GM18951 (cell line): ENCODE measurements around the gene MICAL3.
A peak's percentile ranks its signal among the peaks of the same experiment; 100 is the strongest.

Experiments
- POLR2A ChIP-seq: IDR thresholded peaks from 4 replicates; pipeline ENCODE4 v1.6.1; 2011; ENCODE audit warnings: mild to moderate bottlenecking; ENCODE audit not compliant: insufficient read length, insufficient read depth; ENCODE audit errors: extremely low read depth
- in situ Hi-C: fragments of 300-500 bp; cut with MboI; formaldehyde crosslinking; loops from one replicate; pipeline ENCODE4 v1.12.0; 2022; ENCODE audit warnings: low sequenced_read_pairs, mixed read lengths, inconsistent platforms; ENCODE audit not compliant: unreplicated experiment

Gene MICAL3

DNA sequence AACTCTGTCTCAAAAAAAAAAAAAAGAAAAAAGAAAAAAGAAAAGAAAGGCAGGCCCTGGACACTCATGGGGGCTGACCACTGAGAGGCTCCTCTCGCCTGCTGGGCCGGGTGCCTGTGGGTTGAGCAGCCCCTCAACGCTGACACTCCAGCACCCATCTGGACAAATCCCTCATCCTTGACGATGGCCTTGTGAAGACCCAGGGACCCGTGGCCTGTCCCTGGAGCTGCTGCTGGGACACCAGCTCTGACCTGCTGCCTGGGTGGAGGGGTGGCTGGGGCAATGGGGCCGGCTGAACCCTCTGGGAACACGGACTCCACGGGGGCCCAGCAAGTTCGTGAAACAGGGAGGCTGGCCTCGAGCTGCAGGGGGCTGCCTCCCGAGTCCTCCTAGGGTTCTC is 239.6 kb downstream of the MICAL3 start:
- in situ Hi-C loops, result no loop called here
- no peak for TF ChIP-seq POLR2A

DNA sequence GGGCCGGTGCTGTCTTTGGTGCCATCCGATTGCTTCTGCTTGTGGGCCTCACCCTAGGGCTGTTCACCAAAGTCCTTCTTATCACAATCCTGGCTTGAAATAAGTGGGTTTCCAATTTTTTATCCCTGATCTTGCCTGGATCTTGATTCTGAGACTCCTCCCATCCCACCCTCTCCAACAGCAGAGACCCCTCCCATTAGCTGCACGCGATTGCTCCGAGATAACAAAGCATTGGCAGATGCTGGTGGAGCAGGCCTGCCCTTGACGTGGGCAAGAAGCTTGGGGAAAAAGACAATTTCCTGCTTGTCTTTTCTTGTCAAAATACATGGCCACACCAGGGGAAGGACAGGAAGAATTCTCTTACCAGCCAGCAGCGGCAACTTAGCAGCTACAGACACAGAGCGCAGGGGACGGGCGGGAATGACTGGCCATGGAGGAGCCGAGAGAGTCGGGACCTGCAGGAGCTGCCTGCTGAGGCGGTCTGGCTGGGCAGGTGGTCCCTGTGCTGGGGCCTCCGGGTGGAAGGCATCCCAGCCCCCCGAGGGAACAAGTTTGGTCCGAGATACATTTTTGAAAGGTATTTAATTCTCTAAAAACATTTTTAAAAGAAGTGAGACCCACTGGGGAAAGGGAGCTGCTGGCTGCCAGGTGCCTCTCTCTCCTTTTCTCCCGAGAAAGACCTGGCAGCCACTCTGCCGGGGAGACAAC is 240.4 kb downstream of the MICAL3 start:
- in situ Hi-C loops, result no loop called here
- no peak for TF ChIP-seq POLR2A

DNA sequence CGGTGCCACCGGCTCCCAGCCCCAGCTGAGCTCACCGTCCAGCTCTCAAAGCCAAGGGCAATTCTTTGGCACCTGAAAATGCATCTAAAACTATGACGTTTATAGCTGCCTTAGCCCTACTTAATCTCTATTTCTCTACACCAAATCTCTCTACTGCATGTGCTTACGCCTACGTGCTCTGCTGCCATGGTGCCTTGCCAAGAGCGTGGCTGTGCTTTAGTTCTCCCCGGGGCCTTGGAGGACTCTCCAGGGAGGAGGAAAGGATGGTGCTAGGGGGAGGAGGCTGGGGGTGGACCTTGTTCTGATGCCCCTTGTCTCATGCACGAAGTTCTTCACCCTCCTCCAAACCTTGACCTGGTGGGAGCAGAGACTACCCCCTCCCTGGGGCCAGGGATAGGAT is 241.0 kb downstream of the MICAL3 start:
- TF ChIP-seq POLR2A, result no peak
- in situ Hi-C loops, result no loop called here

DNA sequence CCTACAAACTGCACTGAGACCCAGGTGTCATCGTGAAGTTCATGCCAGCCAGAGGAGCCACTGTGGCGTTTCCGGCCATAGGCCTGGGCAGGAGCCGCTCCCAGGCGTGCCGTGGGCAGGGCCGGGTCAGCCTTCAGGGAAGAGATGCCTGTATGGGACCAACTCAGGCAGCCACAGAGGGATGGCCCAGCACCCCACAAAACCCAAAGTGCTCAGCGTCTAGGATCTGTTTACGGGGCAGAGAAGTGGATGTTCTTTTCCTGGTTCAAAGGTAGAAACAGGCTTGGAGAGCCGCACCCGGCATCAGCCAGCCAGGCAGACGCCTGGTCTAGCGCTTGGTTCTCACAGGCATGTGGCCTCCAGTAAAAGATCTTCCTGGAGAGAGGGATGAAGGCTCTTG is 241.7 kb downstream of the MICAL3 start:
- in situ Hi-C loops, result no loop called here
- no peak for TF ChIP-seq POLR2A

DNA sequence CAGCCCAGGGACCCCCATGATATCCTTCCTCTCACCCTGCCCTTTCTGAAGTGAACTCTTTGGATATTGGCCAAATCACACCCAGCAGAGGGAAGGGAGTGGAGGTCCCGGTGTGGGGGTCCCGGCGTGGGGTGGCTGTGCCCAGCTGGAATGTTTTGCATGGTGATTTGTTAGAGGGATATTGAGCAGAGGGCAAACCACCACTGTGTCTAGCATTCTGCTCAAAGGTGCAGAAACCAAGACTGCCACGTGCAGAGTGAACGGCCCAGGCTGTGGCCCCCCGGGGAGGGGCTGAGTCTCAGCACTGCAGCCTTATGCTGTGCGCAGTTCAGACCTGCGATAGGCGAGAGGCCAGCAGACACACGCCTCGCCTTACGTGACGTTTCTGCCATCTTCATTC is 242.2 kb downstream of the MICAL3 start:
- in situ Hi-C loops, result no loop called here
- TF ChIP-seq POLR2A, result no peak

DNA sequence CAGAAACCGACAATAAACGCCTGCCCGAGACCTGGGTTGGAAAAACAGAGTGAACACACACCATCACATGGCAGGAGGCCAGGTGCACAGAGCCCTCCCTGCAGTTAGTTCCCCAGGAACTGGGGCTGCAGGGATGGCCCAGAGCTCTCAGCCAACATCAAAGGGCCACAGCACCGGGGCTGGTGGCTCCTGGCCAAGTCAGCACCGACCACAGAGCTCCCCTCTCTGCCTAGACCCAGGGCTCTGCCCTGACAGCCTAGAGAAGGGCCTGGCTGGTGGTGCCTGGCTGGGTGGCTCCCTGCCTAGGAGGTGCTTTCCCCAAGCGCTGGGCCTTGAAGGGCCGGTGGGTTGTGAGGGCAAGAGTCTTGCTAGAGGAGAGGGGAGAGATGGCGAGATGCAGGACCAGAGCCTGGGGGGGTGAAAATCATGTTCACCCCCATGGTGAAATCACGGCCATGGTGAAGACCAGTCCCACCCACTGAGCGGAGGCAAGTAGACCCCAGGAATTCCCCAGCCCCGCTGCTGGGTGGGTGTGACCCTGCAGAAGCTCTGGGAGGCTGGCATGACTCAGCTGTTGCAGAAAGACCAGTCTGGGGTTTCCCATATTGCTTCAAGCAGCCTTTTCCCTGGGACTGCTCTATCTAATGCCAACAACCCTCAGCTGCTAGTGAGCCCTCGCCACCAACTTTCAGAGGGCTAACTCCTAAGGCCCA is 242.9 kb downstream of the MICAL3 start:
- peak; percentile 37 for TF ChIP-seq POLR2A
- in situ Hi-C loops, result no loop called here

DNA sequence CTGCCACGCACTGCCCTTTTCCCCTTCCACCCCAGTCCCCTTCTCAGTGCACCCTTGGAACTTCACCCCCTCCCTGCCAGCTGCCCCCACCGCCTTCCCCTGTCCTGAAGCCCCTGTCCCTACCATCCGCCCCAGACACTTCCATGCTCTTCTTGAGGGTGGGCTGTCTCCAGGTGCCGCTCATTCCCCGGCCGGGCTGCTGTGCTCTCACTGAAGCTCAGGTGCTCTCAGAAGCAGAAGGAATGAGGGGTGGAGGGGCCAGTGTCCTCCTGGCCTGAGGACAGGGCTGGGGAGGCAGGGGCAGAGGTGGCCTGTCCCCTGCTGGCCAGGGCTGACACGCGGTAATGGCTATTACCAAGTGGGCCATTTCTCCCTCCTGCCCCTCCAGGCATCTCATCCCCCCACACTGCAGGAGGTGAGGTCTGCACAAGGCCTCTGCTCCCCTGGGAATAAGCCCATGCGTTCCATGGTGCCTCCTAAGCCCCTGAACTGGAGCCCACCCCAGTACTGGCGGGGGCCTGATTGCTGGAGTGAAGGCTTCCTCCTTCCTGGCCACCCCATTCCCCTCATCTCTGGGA is 243.5 kb downstream of the MICAL3 start:
- in situ Hi-C loops, result no loop called here
- no peak for TF ChIP-seq POLR2A

DNA sequence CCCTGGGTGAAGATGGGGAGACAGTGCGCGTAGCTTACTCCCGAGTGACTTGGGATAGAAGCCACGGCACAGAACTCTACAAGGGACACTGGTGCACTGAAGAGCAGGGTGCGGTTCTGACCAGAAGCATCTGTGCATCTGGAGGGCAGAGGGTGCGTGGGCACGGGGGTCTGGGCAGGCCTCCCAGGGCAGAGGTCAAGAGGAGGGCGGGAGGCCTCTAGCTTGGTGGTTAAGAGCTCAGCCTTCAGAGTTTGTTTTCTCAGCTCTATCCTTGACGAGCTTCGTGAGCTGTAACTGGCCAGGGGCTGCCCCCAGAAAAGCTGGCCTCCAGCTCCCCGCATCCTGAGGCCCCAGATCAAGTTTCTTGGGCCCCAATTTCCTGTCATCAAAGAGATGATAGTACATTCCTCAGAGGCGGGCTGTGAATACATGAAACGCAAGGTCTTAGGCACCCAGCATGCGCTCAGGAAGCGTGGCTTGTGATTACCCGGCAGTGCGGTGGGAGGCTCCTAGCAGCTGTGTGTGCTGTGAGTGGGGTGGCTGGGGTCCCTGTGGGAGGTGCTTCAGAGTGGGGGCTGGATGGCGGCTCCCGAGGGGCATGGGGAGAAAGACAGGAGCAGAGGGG is 244.1 kb downstream of the MICAL3 start:
- in situ Hi-C loops, result no loop called here
- TF ChIP-seq POLR2A, result no peak

DNA sequence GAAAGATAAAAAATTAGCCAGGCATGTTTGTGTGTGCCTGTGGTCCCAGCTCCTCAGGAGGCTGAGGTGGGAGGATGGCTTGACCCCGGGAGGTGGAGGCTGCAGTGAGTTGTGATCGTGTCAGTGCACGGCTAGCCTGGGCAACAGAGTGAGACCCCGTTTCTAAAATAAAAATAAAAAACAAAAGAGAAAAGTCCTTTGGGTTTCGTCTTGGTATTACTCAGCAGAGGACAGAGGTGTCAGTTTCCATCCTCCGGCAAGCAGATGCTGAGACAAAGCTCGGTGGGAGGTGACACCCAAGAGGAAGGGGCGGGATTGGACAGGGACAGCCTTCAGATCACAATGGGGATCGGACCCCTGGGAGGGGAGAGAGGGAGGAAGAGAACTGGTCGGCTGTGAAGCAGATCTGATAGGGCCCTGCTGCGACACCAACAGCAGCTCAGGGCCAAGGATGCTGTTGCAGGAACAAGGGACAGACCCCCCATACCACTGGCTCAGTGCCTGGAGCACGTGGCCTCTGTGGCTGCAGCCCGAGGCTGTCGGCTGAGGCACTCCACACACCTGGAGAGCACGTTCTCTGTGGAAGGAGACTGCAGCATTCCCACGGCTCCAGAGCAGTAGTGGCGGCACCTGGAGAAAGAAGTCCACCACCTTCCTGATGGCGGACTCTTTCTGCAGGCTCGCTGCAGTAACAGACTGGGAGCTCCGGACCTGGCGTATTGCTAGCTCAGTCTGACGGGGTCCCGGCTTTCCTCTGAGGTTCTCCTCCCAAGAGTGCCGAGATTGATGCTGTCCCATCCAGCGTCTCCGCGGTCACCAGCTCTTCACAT is 244.9 kb downstream of the MICAL3 start:
- peak; percentile 66 for TF ChIP-seq POLR2A
- in situ Hi-C loops, result no loop called here

DNA sequence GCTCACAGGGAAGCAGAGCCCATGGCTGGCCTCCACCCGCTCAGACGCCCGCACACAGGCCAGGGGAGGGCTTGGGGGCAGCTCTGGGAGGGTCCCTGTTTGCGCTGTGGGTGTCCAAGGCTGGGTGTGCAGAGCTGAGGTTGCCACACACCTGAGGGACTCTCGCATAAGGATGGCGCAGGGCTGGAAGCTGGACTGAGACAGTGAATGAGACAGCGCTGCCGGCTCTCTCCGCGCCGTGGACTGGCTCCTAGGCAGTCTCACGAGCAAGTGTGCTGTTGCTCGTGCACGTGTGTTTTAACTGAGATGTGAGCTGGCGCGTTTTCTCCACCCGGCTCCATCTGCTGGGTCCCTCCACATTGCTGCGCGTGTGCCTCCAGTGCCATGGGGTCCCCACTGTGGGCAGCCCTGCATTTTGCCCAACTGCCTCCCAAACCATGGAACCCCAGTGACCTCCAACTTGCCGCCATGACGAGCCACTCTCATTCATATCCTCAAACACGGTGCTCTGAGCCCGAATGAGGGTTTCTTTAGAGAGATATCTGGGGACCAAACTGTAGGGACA is 245.9 kb downstream of the MICAL3 start:
- in situ Hi-C loops, result no loop called here
- no peak for TF ChIP-seq POLR2A

DNA sequence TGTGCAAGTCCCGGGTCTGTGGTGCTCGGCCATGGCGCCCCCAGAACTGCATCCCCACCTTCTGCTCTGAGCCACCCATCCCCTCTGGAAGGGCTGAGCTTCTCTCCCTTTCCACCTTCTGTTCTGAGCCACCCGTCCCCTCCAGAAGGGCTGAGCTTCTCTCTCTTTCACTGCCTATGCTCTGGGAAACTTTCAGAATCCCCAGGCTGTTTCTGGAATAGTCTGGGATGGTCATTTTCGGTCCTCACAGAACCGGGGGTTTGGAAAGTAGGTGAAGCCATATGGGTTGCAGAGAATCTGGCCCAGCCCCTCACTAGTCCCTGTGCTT is 246.7 kb downstream of the MICAL3 start:
- in situ Hi-C loops, result no loop called here

DNA sequence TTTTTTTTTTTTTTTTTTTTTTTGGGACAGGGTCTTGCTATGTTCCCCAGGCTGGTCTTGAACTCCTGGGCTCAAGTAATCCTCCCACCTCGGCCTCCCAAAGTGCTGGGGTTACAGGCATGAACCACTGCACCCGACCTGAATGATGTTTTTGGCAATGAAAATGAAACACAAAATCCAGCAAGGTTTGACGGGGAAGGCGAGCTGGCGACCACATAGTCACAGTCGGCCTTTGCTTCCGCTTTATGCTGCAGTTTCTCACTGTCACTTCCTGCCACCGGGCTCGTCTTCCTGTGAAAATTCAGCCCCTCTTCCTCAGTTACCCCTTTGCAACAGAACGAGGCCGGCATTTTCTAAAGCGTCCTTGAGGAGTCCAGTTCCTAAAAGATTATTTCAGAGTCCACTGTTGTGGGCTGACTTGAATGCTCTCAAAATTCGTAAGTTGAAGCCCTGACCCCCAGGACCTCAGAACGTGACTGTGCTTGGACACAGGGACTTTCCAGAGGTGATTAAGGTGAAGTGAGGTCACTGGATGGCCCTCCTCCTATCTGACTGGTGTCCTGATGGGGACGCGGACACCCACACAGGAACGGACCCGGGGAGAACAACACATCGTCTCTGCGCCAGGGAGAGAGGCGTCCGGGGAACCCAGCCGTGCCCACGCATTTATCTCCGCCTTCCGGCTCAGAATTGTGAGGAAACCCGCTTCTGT is 247.2 kb downstream of the MICAL3 start:
- TF ChIP-seq POLR2A, result peak; percentile 65
- in situ Hi-C loops, result no loop called here

More for the DNA sequence above, 246.7 kb downstream of the MICAL3 start:
- TF ChIP-seq POLR2A, result no peak
